NCI-H460 (cell line): ENCODE measurements around the gene KCNH5. TPM values are rescaled to one million over a fixed set of nuclear protein-coding genes. Genes with fewer than 3 reads are reported as not detected.

Experiments
- DNase-seq: peaks from one replicate; pipeline ENCODE4 v3.0.0-alpha.2; 2016; ENCODE audit warnings: low read depth; ENCODE audit errors: extremely low read depth
- total RNA-seq: library from RNA; depleted of rRNA; stranded (reverse); fragments of >200 nt; shearing (Covaris generic); gene quantifications from 2 replicates; pipeline ENCODE4 v1.2.3, GENCODE V29; 2014; rRNA removed

Gene KCNH5
- total RNA-seq, 1 experiment from 2014 or later = 4.1 TPM

- no peak for DNase-seq
These were observed 357.4 kb downstream of the KCNH5 start for GRCh38 chr14:62687818-62688217.

GRCh38 chr14:62684376-62684775, 360.9 kb downstream of the KCNH5 start:
- DNase-seq = no peak

GRCh38 chr14:62682208-62682607, 363.1 kb downstream of the KCNH5 start:
- DNase-seq = no peak

- DNase-seq = no peak
These were observed 370.6 kb downstream of the KCNH5 start for GRCh38 chr14:62674563-62675237.

- DNase-seq = no peak
These were observed 372.1 kb downstream of the KCNH5 start for GRCh38 chr14:62673014-62673755.

GRCh38 chr14:62670526-62670925, 374.7 kb downstream of the KCNH5 start:
- DNase-seq = no peak

- no peak for DNase-seq
These were observed 377.8 kb downstream of the KCNH5 start for GRCh38 chr14:62667421-62667914.

GRCh38 chr14:62665286-62665685, 380.0 kb downstream of the KCNH5 start:
- no peak for DNase-seq

- no peak for DNase-seq
These were observed 381.8 kb downstream of the KCNH5 start for GRCh38 chr14:62663456-62663821.

GRCh38 chr14:62662811-62663455, 382.3 kb downstream of the KCNH5 start:
- no peak for DNase-seq

- DNase-seq = no peak
These were observed 383.4 kb downstream of the KCNH5 start for GRCh38 chr14:62661818-62662217.

GRCh38 chr14:62658631-62659030, 386.6 kb downstream of the KCNH5 start:
- DNase-seq = no peak

- DNase-seq = no peak
These were observed 387.9 kb downstream of the KCNH5 start for GRCh38 chr14:62657376-62657775.

- DNase-seq = no peak
These were observed 390.1 kb downstream of the KCNH5 start for GRCh38 chr14:62655166-62655565.

- no peak for DNase-seq
These were observed 390.6 kb downstream of the KCNH5 start for GRCh38 chr14:62654641-62655040.

Other genes with a start within 250 kb of the KCNH5 start
- not detected in 2 replicates for gene RHOJ, start 159.0 kb upstream of the KCNH5 start, total RNA-seq